RPMI7951 (cell line): ENCODE data around the gene RPS6KA5. TPM values are rescaled to one million over a fixed set of nuclear protein-coding genes. Genes with fewer than 3 reads are reported as not detected.

Source experiments
- DNase-seq: peaks from one replicate; pipeline ENCODE4 v3.0.0-alpha.2; 2012; ENCODE audit warnings: low read depth
- total RNA-seq: library from RNA; depleted of rRNA; stranded (reverse); fragments of >200 nt; shearing (Covaris generic); gene quantifications from 2 replicates; pipeline ENCODE4 v1.2.3, GENCODE V29; 2014

RPS6KA5 gene
- total RNA-seq, 1 experiment from 2014 or later: 2.3 TPM

DNA sequence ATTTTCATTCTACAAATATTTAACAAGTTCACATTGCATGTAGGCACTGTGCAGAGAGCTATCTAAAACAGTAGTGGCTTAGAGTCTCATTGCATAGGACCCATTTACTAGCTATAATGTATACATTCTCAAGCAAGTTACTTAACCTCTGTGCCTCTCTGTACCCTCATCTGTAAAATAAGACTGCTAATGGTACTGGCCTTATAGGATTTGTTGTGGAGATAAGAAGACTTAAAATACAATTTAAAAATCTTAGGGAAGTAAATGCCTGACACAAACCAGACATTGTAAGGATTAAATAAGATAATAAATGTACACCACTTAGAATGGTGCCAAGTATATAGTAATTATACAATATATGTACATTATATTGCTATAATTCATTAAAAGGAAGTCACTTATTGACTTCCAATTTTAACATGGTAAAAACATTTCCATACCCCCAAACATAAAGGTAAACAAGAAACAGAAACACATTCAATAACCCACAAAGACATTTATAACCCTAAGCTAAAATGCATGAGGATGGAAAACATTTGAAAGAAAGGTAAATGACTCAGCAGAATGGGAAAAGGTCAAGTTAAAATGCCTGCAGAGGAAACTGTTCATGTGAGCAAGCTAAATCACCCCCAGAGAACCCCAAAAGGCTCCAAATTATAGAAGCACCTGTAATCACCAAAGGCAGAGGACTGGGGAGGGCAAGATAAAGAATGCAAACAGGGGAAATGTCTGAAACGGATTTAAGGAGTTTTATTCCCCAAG lies 30.8 kb downstream of the RPS6KA5 start:
- no peak for DNase-seq

GRCh38 chr14:91027561-91027960 lies 32.9 kb downstream of the RPS6KA5 start:
- DNase-seq: no peak

- DNase-seq: peak; percentile 4
These were observed 37.8 kb downstream of the RPS6KA5 start for GRCh38 chr14:91022622-91023028.

DNA sequence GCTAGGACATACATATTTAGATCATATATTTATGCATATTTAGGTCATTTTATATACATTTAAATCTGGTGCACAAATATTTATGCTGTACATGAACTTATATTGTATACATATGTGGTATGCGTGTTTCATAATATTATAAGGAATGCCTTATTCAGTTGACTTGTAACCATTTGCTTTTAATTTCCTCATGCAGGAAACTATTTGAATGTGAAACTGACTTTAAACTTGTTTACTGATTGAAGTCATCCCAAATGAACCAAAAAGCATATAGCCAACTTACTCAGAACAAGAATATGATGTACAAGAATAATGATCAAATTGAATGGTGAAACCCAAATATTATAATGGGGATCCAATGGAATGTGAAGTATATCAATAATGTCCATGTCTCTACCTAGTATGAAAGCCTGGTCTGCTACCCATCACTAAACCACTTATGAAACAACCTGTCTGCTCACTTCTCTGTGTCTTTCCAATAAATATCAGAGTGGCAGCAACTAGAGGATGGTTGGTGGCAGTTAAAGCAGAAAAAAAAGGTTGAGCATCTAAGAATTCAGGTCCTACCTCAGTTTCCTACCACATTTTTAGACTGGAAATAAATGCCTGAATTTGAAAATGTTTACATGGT lies 38.3 kb downstream of the RPS6KA5 start:
- no peak for DNase-seq

- DNase-seq: no peak
These were observed 39.3 kb downstream of the RPS6KA5 start for GRCh38 chr14:91021115-91021514.

- no peak for DNase-seq
These were observed 40.8 kb downstream of the RPS6KA5 start for GRCh38 chr14:91019673-91020072.

DNA sequence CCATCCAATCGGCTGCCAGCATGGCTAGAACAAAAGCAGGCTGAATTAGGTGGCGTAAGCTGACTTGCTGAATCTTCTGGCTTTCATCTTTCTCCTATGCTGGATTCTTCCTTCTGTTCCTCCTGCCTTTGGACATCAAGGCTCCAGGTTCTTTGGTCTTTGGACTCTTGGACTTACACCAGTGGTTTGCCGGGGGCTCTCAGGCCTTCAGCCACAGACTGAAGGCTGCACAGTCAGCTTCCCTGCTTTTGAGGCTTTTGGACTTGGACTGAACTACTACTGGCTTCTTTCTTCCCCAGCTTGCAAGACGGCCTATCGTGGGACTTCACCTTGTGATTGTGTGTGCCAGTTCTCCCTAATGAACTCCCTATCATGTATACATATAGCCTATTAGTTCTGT lies 42.0 kb downstream of the RPS6KA5 start:
- DNase-seq: no peak

- no peak for DNase-seq
These were observed 43.5 kb downstream of the RPS6KA5 start for GRCh38 chr14:91016800-91017410.

DNA sequence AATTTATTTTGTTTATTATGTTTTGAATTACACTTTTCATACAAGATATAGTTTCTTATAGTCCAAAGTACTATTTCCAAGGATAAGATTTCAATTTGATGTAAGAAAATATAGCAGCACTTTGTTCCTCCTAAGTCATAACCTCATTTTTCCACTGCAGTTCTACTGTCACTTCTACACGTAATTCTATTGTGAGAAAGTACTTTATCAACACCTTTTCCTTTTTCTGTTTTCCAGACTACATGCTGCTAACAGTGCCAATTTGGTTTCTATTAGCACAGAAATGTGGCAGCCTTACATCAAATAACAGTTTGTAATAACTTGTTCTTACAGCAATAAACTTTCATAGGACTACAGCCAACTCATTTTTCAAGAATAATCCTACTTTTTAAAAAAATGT lies 45.0 kb downstream of the RPS6KA5 start:
- DNase-seq: no peak

GRCh38 chr14:91012045-91012444 lies 48.4 kb downstream of the RPS6KA5 start:
- DNase-seq: no peak

DNA sequence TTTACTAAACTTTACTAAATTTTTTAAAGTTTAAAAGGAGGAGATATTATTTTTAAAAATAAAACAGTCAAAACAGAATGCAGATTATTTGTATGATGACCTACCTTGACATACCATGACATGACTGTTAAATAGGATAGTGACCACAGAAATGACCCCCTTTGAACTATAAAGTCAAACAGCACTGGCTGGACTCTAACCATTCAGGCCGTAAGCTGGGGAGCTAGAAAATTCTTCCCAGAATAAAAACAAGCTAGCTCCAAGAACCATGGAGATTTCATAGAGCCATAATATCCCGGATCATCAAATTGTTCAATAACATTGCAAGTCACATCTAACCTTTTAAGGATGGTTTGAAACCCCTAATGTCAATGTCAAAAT lies 50.3 kb downstream of the RPS6KA5 start:
- DNase-seq: no peak

GRCh38 chr14:91009501-91010152 lies 50.8 kb downstream of the RPS6KA5 start:
- DNase-seq: no peak

GRCh38 chr14:91008759-91009409 lies 51.6 kb downstream of the RPS6KA5 start:
- DNase-seq: no peak

- DNase-seq: no peak
These were observed 54.7 kb downstream of the RPS6KA5 start for GRCh38 chr14:91005716-91006115.

- no peak for DNase-seq
These were observed 55.5 kb downstream of the RPS6KA5 start for GRCh38 chr14:91004987-91005386.

- DNase-seq: no peak
These were observed 61.1 kb downstream of the RPS6KA5 start for GRCh38 chr14:90999299-90999698.

GRCh38 chr14:90996967-90997366 lies 63.5 kb downstream of the RPS6KA5 start:
- no peak for DNase-seq

- DNase-seq: no peak
These were observed 64.7 kb downstream of the RPS6KA5 start for GRCh38 chr14:90995785-90996184.

- no peak for DNase-seq
These were observed 66.6 kb downstream of the RPS6KA5 start for GRCh38 chr14:90993792-90994191.

- no peak for DNase-seq
These were observed 68.6 kb downstream of the RPS6KA5 start for GRCh38 chr14:90991690-90992443.

GRCh38 chr14:90990141-90990540 lies 70.3 kb downstream of the RPS6KA5 start:
- DNase-seq: no peak
